GM21723 (cell line): Measurements from ENCODE around the gene KCP.

Experiments
- ATAC-seq: cut with Tn5 transposase; IDR thresholded peaks from one replicate; pipeline ENCODE4 v1.9.1; 2021; ENCODE audit warnings: mild to moderate bottlenecking, moderate library complexity; ENCODE audit not compliant: unreplicated experiment

Gene KCP

DNA sequence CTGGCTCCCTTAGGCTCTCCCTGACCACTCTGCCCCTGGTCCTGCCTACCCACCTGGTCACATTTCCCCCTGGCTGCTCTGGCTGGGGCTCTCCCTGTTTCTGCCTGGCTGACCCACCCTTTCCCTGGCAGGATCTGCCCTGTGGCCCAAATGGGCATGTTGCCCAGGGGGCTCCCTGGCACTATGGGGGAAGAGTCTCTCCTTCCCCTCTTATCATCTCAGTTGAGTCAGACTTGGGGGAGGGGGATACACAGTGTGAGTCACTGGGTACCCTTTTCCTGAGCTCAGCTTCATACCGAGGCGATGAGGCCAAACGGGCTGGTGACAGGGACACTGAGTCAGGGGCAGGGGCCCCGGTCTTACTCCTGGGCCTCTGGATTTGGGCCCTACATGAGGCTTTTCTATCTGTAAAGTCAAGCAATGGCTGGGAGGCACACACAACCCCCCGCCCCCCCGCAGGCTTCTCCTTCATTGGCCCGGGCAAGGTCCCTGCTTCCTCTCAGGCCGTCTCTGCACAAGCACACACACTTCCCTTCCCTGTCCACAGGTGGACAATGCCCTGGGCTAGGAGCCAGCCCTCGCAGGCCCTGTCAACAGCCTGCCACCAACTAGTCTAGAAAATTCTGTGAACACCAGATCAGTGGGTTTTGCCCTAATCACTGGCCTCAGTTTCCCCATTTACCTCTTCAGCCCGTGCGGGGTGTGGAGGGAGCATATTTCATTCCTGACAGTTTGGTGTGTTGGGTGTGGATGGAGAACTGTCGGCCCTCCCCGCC lies 80.9 kb downstream of the KCP start:
- no peak for ATAC-seq

DNA sequence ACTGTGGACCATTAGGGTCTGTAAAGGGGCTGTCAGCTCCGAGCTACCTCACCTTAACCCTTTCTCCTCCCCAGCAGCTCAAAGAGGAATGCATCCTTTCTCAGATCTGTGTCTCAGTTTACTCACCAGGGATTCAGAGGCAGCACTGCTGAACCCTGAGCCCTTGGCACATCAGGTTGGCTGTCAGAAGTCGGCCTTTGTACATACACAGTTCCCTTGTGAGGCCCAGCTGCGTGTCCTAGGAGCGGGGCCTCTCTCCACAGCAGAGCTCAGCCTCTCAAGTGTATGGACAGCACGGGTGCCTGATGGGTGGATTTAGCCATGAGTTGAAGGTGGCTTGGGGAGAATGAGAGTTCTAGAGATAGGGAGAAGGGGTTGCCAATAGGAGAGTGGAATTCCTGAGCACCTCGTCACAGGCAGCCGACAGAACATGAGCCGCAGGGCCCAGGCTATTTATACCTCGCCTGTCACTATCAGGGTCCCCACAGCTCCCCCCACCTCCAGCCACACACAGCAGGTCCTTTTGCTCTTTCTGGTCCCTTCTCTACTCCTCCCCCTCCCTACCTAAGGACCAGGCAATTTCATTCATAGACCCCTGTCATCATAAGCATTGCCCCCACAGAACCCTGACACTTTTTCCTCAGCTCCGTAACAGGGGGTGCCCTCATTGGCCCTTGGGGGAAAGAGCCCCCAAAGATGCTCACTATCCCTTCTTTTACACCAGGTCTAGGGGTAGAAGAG lies 82.4 kb downstream of the KCP start:
- no peak for ATAC-seq

- no peak for ATAC-seq
Observed at GRCh38 chr7:128827248-128827958, 83.1 kb downstream of the KCP start.

DNA sequence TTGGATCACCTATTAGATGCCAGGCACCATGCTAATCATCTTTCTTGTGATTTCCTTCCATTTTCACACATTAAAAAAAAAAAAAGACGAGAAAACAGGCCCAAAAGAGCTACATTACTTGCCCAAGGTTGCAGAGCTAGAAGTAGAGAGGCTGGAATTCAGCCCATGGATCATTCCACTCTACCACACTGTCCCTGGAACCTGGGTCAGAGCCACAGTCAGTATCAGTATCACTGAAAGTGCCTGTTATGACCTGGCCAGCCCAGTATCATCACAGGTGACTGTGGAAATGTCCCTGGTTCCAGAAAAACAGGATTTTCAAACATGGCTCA lies 83.6 kb downstream of the KCP start:
- no peak for ATAC-seq
